Measurements from ENCODE around the gene TRRAP. TPM values are rescaled to one million over a fixed set of nuclear protein-coding genes. Genes with fewer than 3 reads are reported as not detected.

Gene TRRAP
- polyA plus RNA-seq, 1 donor from 2014 or later: 12.9 TPM

- Histone ChIP-seq H3K9ac (ENCODE audit: low read length) (no peak overlapping the region), H3K79me2 (replicated peaks; ENCODE audit: insufficient read depth, low read length) (no peaks in the 10 kb centered on the region), H3K36me3 (ENCODE audit: insufficient read depth, low read length) (peaks cover 12% of the 10 kb centered on the region), H2AFZ (ENCODE audit: low read depth, low read length) (no peak overlapping the region), H3K9me3 (ENCODE audit: low read length) (no peaks in the 10 kb centered on the region), H3K4me3 (ENCODE audit: low read length) (no peak overlapping the region), H3F3A (ENCODE audit: insufficient read depth, low read length, poor library complexity, severe bottlenecking) (no peaks in the 10 kb centered on the region), H3K27me3 (ENCODE audit: insufficient read depth, low read depth, low read length) (no peaks in the 10 kb centered on the region), H3K9me2 (ENCODE audit: insufficient read depth, low read length) (no peaks in the 10 kb centered on the region), H4K20me1 (ENCODE audit: insufficient read depth) (no peaks in the 10 kb centered on the region), H3K4me2 (ENCODE audit: low read length) (no peak overlapping the region), H3K27ac (ENCODE audit: low read length) (no peak overlapping the region)
- TF ChIP-seq RAD21 (conservative IDR thresholded peaks at IDR 0.05) (no peak), EZH2 (IDR thresholded peaks at IDR 0.05; ENCODE audit: borderline replicate concordance, insufficient read depth, low read length, poor library complexity, severe bottlenecking) (no peak), EP300 (conservative IDR thresholded peaks at IDR 0.05; ENCODE audit: poor library complexity, severe bottlenecking) (no peak), SMC3 (conservative IDR thresholded peaks at IDR 0.05; ENCODE audit: poor library complexity) (no peak)
Measured at GRCh38 chr7:98907570-98907969, 29.2 kb downstream of the TRRAP start.

GRCh38 chr7:98908585-98908984 is 30.3 kb downstream of the TRRAP start:
- Histone ChIP-seq H3F3A (ENCODE audit: insufficient read depth, low read length, poor library complexity, severe bottlenecking) (no peaks in the 10 kb centered on the region), H3K27ac (ENCODE audit: low read length) (no peak overlapping the region), H3K9ac (ENCODE audit: low read length) (no peak overlapping the region), H4K20me1 (ENCODE audit: insufficient read depth) (no peaks in the 10 kb centered on the region), H2AFZ (ENCODE audit: low read depth, low read length) (no peak overlapping the region), H3K36me3 (ENCODE audit: insufficient read depth, low read length) (peaks cover 11% of the 10 kb centered on the region), H3K79me2 (replicated peaks; ENCODE audit: insufficient read depth, low read length) (no peaks in the 10 kb centered on the region), H3K9me3 (ENCODE audit: low read length) (no peaks in the 10 kb centered on the region), H3K4me3 (ENCODE audit: low read length) (no peak overlapping the region), H3K4me2 (ENCODE audit: low read length) (no peak overlapping the region), H3K27me3 (ENCODE audit: insufficient read depth, low read depth, low read length) (no peaks in the 10 kb centered on the region), H3K9me2 (ENCODE audit: insufficient read depth, low read length) (no peaks in the 10 kb centered on the region)
- no peak for TF ChIP-seq RAD21 (conservative IDR thresholded peaks at IDR 0.05)
- no peak for TF ChIP-seq MXI1 (conservative IDR thresholded peaks at IDR 0.05; ENCODE audit: poor library complexity, severe bottlenecking)
- TF ChIP-seq REST (IDR thresholded peaks at IDR 0.05; ENCODE audit: borderline replicate concordance): no peak

- H4K20me1 ChIP-seq (ENCODE audit: insufficient read depth): no peaks in the 10 kb centered on the region
- peaks cover 11% of the 10 kb centered on the region for H3K36me3 ChIP-seq (ENCODE audit: insufficient read depth, low read length)
- H3K9me3 ChIP-seq (ENCODE audit: low read length): no peaks in the 10 kb centered on the region
- no peaks in the 10 kb centered on the region for H3K27me3 ChIP-seq (ENCODE audit: insufficient read depth, low read depth, low read length)
- H3K27ac ChIP-seq (ENCODE audit: low read length): no peak overlapping the region
- no peaks in the 10 kb centered on the region for H3F3A ChIP-seq (ENCODE audit: insufficient read depth, low read length, poor library complexity, severe bottlenecking)
- H3K79me2 ChIP-seq (replicated peaks; ENCODE audit: insufficient read depth, low read length): no peaks in the 10 kb centered on the region
- H3K9ac ChIP-seq (ENCODE audit: low read length): no peak overlapping the region
- H3K4me3 ChIP-seq (ENCODE audit: low read length): no peak overlapping the region
- TF ChIP-seq EP300 (conservative IDR thresholded peaks at IDR 0.05; ENCODE audit: poor library complexity, severe bottlenecking) (no peak), REST (IDR thresholded peaks at IDR 0.05; ENCODE audit: borderline replicate concordance) (no peak), CTCF (IDR thresholded peaks at IDR 0.05; ENCODE audit: poor library complexity, severe bottlenecking) (no peak), MXI1 (conservative IDR thresholded peaks at IDR 0.05; ENCODE audit: poor library complexity, severe bottlenecking) (no peak), TAF1 (IDR thresholded peaks at IDR 0.05; ENCODE audit: low read depth) (no peak), RAD21 (conservative IDR thresholded peaks at IDR 0.05) (no peak), EZH2 (IDR thresholded peaks at IDR 0.05; ENCODE audit: borderline replicate concordance, insufficient read depth, low read length, poor library complexity, severe bottlenecking) (no peak), POLR2AphosphoS5 (IDR thresholded peaks at IDR 0.05) (no peak), SMC3 (conservative IDR thresholded peaks at IDR 0.05; ENCODE audit: poor library complexity) (no peak)
- H2AFZ ChIP-seq (ENCODE audit: low read depth, low read length): no peak overlapping the region
- no peak overlapping the region for H3K4me2 ChIP-seq (ENCODE audit: low read length)
- no peaks in the 10 kb centered on the region for H3K9me2 ChIP-seq (ENCODE audit: insufficient read depth, low read length)
Measured at GRCh38 chr7:98909487-98909886, 31.2 kb downstream of the TRRAP start.

Measured in neural cell (in vitro differentiated cells).